DND-41 (cell line): ENCODE measurements around the gene U2AF2.

ENCODE experiments used
- ATAC-seq: fragments of 200-7000 bp; cut with Tn5 transposase; 3 replicates; pipeline ENCODE4 v1.9.1; 2021; ENCODE audit warnings: low read depth; ENCODE audit not compliant: insufficient read depth
- DNase-seq: peaks from one replicate; pipeline ENCODE4 v3.0.0-alpha.2; 2020
- H2AFZ ChIP-seq: 2 replicates; pipeline ENCODE4 v1.6.0; 2012; ENCODE audit warnings: low read depth, low read length
- H3K27ac ChIP-seq: 2 replicates; pipeline ENCODE4 v1.5.1; 2012; ENCODE audit warnings: low read length, inconsistent platforms
- H3K27me3 ChIP-seq: fragments of 200-600 bp; sonication (generic); 2 replicates; pipeline ENCODE4 v1.6.0; 2012; ENCODE audit warnings: low read length, mild to moderate bottlenecking, inconsistent platforms; ENCODE audit not compliant: insufficient read depth, poor library complexity
- H3K36me3 ChIP-seq: 2 replicates; pipeline ENCODE4 v1.5.1; 2012; ENCODE audit warnings: low read length, inconsistent platforms; ENCODE audit not compliant: insufficient read depth
- H3K4me1 ChIP-seq: 2 replicates; pipeline ENCODE4 v1.5.1; 2012; ENCODE audit warnings: mild to moderate bottlenecking, low read length; ENCODE audit not compliant: insufficient read depth
- H3K4me2 ChIP-seq: 2 replicates; pipeline ENCODE4 v1.6.0; 2012; ENCODE audit warnings: mild to moderate bottlenecking, moderate library complexity, low read length, inconsistent platforms; ENCODE audit not compliant: insufficient read depth
- H3K4me3 ChIP-seq, 2 experiments: fragments of 200-600 bp in 1 of 2; shearing (Covaris generic) in 1 of 2; 2 replicates each; pipeline ENCODE4 v1.5.1; 2012 to 2016; ENCODE audit warnings: inconsistent platforms in 2 of 2, low read length in 2 of 2, mild to moderate bottlenecking in 2 of 2, low read depth in 1 of 2, moderate library complexity in 1 of 2
- H3K79me2 ChIP-seq: 2 replicates; pipeline ENCODE4 v1.6.0; 2012; ENCODE audit warnings: low read length, inconsistent platforms; ENCODE audit not compliant: insufficient read depth
- H3K9ac ChIP-seq: 2 replicates; pipeline ENCODE4 v1.6.0; 2012; ENCODE audit warnings: low read depth, mild to moderate bottlenecking, inconsistent platforms, low read length, moderate library complexity
- H3K9me3 ChIP-seq: 2 replicates; pipeline ENCODE4 v1.5.1; 2012; ENCODE audit warnings: low read length, moderate library complexity, mild to moderate bottlenecking, inconsistent platforms; ENCODE audit not compliant: insufficient read depth, severe bottlenecking
- H4K20me1 ChIP-seq: 2 replicates; pipeline ENCODE4 v1.6.0; 2012; ENCODE audit warnings: low read length; ENCODE audit not compliant: insufficient read depth
- CTCF ChIP-seq: IDR thresholded peaks from 2 replicates; pipeline ENCODE4 v1.5.1; 2012; ENCODE audit warnings: borderline replicate concordance, low read length, moderate library complexity, mild to moderate bottlenecking; ENCODE audit not compliant: poor library complexity, severe bottlenecking; ENCODE audit errors: extremely low read depth
- EZH2 ChIP-seq: IDR thresholded peaks from 3 replicates; pipeline ENCODE4 v1.6.1; 2012; ENCODE audit warnings: borderline replicate concordance, low read depth, mild to moderate bottlenecking, moderate library complexity, low read length, inconsistent platforms; ENCODE audit not compliant: severe bottlenecking

U2AF2 gene

GRCh38 chr19:55703790-55704215 lies 49.0 kb downstream of the U2AF2 start:
- Histone ChIP-seq H3K4me3 (no peak overlapping the region), H3K4me1 (no peaks in the 10 kb centered on the region), H2AFZ (no peak overlapping the region), H3K36me3 (peaks cover 23% of the 10 kb centered on the region; the same call in 1 of the 2 replicates), H3K9me3 (no peaks in the 10 kb centered on the region), H3K4me2 (no peak overlapping the region), H3K79me2 (no peaks in the 10 kb centered on the region), H3K27me3 (no peaks in the 10 kb centered on the region), H4K20me1 (no peaks in the 10 kb centered on the region), H3K27ac (no peak overlapping the region), H3K9ac (no peak overlapping the region)
- DNase-seq: no peak
- peak; percentile 47; the same call in 1 of the 3 replicates for ATAC-seq
- TF ChIP-seq CTCF: peak; percentile 70
- TF ChIP-seq EZH2: no peak

- H3K9me3 ChIP-seq: no peaks in the 10 kb centered on the region
- TF ChIP-seq EZH2: no peak
- TF ChIP-seq CTCF: peak; percentile 41
- no peak overlapping the region for H3K9ac ChIP-seq
- no peak overlapping the region for H3K4me3 ChIP-seq
- no peaks in the 10 kb centered on the region for H3K4me1 ChIP-seq
- H3K27ac ChIP-seq: no peak overlapping the region
- H4K20me1 ChIP-seq: no peaks in the 10 kb centered on the region
- H3K79me2 ChIP-seq: no peaks in the 10 kb centered on the region
- DNase-seq (no peak), ATAC-seq (peak; percentile 25; the same call in 1 of the 3 replicates)
- no peak overlapping the region for H2AFZ ChIP-seq
- peaks cover 19% of the 10 kb centered on the region; the same call in 1 of the 2 replicates for H3K36me3 ChIP-seq
- H3K27me3 ChIP-seq: peaks cover 4% of the 10 kb centered on the region
- H3K4me2 ChIP-seq: no peak overlapping the region
These were observed 49.8 kb downstream of the U2AF2 start for GRCh38 chr19:55704494-55705245.

DNA sequence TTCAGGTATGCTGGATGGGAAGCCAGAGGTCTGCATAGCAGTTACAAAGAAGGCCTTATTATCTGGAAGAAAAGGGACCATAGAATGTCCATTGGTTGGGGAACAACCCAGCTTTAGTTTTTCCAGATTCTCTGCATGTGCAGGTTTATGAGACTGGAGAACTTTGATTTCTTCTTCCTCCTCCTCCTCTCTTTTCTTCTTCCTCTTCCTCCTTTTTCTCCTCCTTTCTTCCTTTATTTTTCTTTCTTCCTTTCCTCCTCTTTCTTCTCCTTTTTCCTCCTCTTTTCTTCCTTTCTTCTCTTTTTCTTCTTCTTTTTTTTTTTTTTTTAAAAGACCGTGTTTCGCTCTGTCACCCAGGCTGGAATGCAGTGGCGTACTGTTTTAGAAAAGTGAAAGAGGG lies 51.1 kb downstream of the U2AF2 start:
- no peak overlapping the region for H2AFZ ChIP-seq
- peaks cover 12% of the 10 kb centered on the region; the same call in 1 of the 2 replicates for H3K36me3 ChIP-seq
- TF ChIP-seq CTCF (no peak), EZH2 (no peak)
- DNase-seq: no peak
- H3K9ac ChIP-seq: no peak overlapping the region
- H3K4me3 ChIP-seq: no peak overlapping the region
- H3K27ac ChIP-seq: no peak overlapping the region
- no peak for ATAC-seq
- H3K4me1 ChIP-seq: no peaks in the 10 kb centered on the region
- H4K20me1 ChIP-seq: no peaks in the 10 kb centered on the region
- H3K27me3 ChIP-seq: peaks cover 4% of the 10 kb centered on the region
- no peak overlapping the region for H3K4me2 ChIP-seq
- no peaks in the 10 kb centered on the region for H3K79me2 ChIP-seq
- no peaks in the 10 kb centered on the region for H3K9me3 ChIP-seq
